Measurements from ENCODE around the gene ACYP1. TPM values are rescaled to one million over a fixed set of nuclear protein-coding genes. Genes with fewer than 3 reads are reported as not detected.
A peak's percentile ranks its signal among the peaks of the same experiment; 100 is the strongest.

Gene ACYP1
- total RNA-seq, 1 donor from 2014 or later, result 4.2 TPM

GRCh38 chr14:75023108-75023507, 40.7 kb downstream of the ACYP1 start:
- no peak for TF ChIP-seq CTCF (IDR thresholded peaks at IDR 0.05)

GRCh38 chr14:75022655-75023054, 41.2 kb downstream of the ACYP1 start:
- H3K4me1 Mint-ChIP-seq (ENCODE audit: low read depth), result no peaks in the 10 kb centered on the region
- no peaks in the 10 kb centered on the region for H3K9me3 Mint-ChIP-seq (ENCODE audit: low read depth)
- H3K4me3 Mint-ChIP-seq (ENCODE audit: unreplicated experiment), result no peak overlapping the region
- TF ChIP-seq CTCF (IDR thresholded peaks at IDR 0.05), result peak; percentile 64
- H3K27me3 Mint-ChIP-seq (ENCODE audit: low read depth), result no peaks in the 10 kb centered on the region
- DNase-seq (ENCODE audit: low spot score), result no peak
- no peak overlapping the region for H3K27ac Mint-ChIP-seq (ENCODE audit: unreplicated experiment)
- H3K36me3 Mint-ChIP-seq (ENCODE audit: low read depth), result peaks cover 25% of the 10 kb centered on the region

More at GRCh38 chr14:75023108-75023507, 40.7 kb downstream of the ACYP1 start:
- no peaks in the 10 kb centered on the region for H3K9me3 Mint-ChIP-seq (ENCODE audit: low read depth)
- no peak for DNase-seq (ENCODE audit: low spot score)
- no peaks in the 10 kb centered on the region for H3K4me1 Mint-ChIP-seq (ENCODE audit: low read depth)
- H3K4me3 Mint-ChIP-seq (ENCODE audit: unreplicated experiment), result no peak overlapping the region
- no peak overlapping the region for H3K27ac Mint-ChIP-seq (ENCODE audit: unreplicated experiment)
- H3K27me3 Mint-ChIP-seq (ENCODE audit: low read depth), result no peaks in the 10 kb centered on the region
- peaks cover 27% of the 10 kb centered on the region for H3K36me3 Mint-ChIP-seq (ENCODE audit: low read depth)

GRCh38 chr14:75018694-75019093, 45.1 kb downstream of the ACYP1 start:
- Mint-ChIP-seq H3K4me3 (ENCODE audit: unreplicated experiment) (no peak overlapping the region), H3K27ac (ENCODE audit: unreplicated experiment) (no peak overlapping the region), H3K36me3 (ENCODE audit: low read depth) (peaks cover 31% of the 10 kb centered on the region), H3K27me3 (ENCODE audit: low read depth) (no peaks in the 10 kb centered on the region), H3K9me3 (ENCODE audit: low read depth) (no peaks in the 10 kb centered on the region), H3K4me1 (ENCODE audit: low read depth) (no peaks in the 10 kb centered on the region)
- no peak for TF ChIP-seq CTCF (IDR thresholded peaks at IDR 0.05)
- DNase-seq (ENCODE audit: low spot score), result no peak

- Mint-ChIP-seq H3K4me1 (ENCODE audit: low read depth) (peaks cover 10% of the 10 kb centered on the region), H3K27ac (ENCODE audit: unreplicated experiment) (no peak overlapping the region), H3K27me3 (ENCODE audit: low read depth) (no peaks in the 10 kb centered on the region), H3K4me3 (ENCODE audit: unreplicated experiment) (no peak overlapping the region), H3K36me3 (ENCODE audit: low read depth) (peaks cover 21% of the 10 kb centered on the region), H3K9me3 (ENCODE audit: low read depth) (no peaks in the 10 kb centered on the region)
- TF ChIP-seq CTCF (IDR thresholded peaks at IDR 0.05), result no peak
- no peak for DNase-seq (ENCODE audit: low spot score)
Observed at GRCh38 chr14:75016815-75017214, 47.0 kb downstream of the ACYP1 start.

- H3K27me3 Mint-ChIP-seq (ENCODE audit: low read depth), result no peaks in the 10 kb centered on the region
- H3K27ac Mint-ChIP-seq (ENCODE audit: unreplicated experiment), result no peak overlapping the region
- no peak for DNase-seq (ENCODE audit: low spot score)
- H3K9me3 Mint-ChIP-seq (ENCODE audit: low read depth), result no peaks in the 10 kb centered on the region
- H3K4me1 Mint-ChIP-seq (ENCODE audit: low read depth), result peaks cover 22% of the 10 kb centered on the region
- H3K4me3 Mint-ChIP-seq (ENCODE audit: unreplicated experiment), result no peak overlapping the region
- TF ChIP-seq CTCF (IDR thresholded peaks at IDR 0.05), result no peak
- peaks cover 15% of the 10 kb centered on the region for H3K36me3 Mint-ChIP-seq (ENCODE audit: low read depth)
Observed at GRCh38 chr14:75015496-75015895, 48.3 kb downstream of the ACYP1 start.

Measured in chondrocyte (in vitro differentiated cells).